SK-N-SH (cell line): ENCODE data around the gene GPC5.

Experiments
- CTCF ChIP-seq: fragments of 200-600 bp; sonication (generic); IDR thresholded peaks from 2 replicates; pipeline ENCODE4 v1.6.1; 2017; ENCODE audit warnings: antibody characterized with exemption, mild to moderate bottlenecking, moderate library complexity
- EP300 ChIP-seq, 2 experiments: IDR thresholded peaks; 2 replicates each; pipeline versions ENCODE4 v1.4.0 to v1.6.1; 2012; ENCODE audit warnings: borderline replicate concordance in 1 of 2, low read depth in 1 of 2, low read length in 1 of 2
- EZH2phosphoT487 ChIP-seq: fragments of 200-600 bp; sonication (generic); IDR thresholded peaks from 2 replicates; pipeline ENCODE4 v1.6.1; 2017; ENCODE audit warnings: low read depth, mixed run types, mild to moderate bottlenecking, antibody characterized with exemption, moderate library complexity, borderline replicate concordance
- TAF1 ChIP-seq: IDR thresholded peaks from 2 replicates; pipeline ENCODE4 v1.6.1; 2012; ENCODE audit warnings: low read depth, mild to moderate bottlenecking, low read length, moderate library complexity, borderline replicate concordance
- USF2 ChIP-seq: fragments of 150-350 bp; IDR thresholded peaks from 2 replicates; pipeline ENCODE4 v1.6.1; 2017; ENCODE audit warnings: antibody characterized with exemption, low read length, low read depth, borderline replicate concordance

- TF ChIP-seq CTCF: no peak
- TF ChIP-seq EP300 (IDR thresholded peaks at IDR 0.05; ENCODE audit: borderline replicate concordance in 1 of 2, low read depth in 1 of 2, low read length in 1 of 2): no peak
- no peak for TF ChIP-seq EZH2phosphoT487
- no peak for TF ChIP-seq USF2
- TF ChIP-seq TAF1: no peak
These were observed 69.9 kb downstream of the GPC5 start for GRCh38 chr13:91468301-91468700.
